Measurements from ENCODE around the gene GALNT14.
A peak's percentile ranks its signal among the peaks of the same experiment; 100 is the strongest.

GALNT14 gene

GRCh38 chr2:31008561-31009114, 129.6 kb downstream of the GALNT14 start:
- H3K4me1 ChIP-seq (ENCODE audit: control insufficient read depth, insufficient read depth, low read length), result peaks cover 3% of the 10 kb centered on the region; the same call in 1 of the 2 replicates
- CTCF ChIA-PET, result no interaction called here
- H3K27ac ChIP-seq (ENCODE audit: extremely low read depth, low read depth, low read length), result no peak overlapping the region
- no peaks in the 10 kb centered on the region for H3K9me3 ChIP-seq (ENCODE audit: control insufficient read depth, insufficient read depth, low read depth, low read length)
- H3K4me3 ChIP-seq (ENCODE audit: low read depth, low read length), result no peak overlapping the region
- no peaks in the 10 kb centered on the region for H3K36me3 ChIP-seq (ENCODE audit: control insufficient read depth in 2 of 2, insufficient read depth in 1 of 2, low read length in 2 of 2)
- POLR2A ChIA-PET, result no interaction called here
- no peak for TF ChIP-seq SALL2 (tag by site-specific recombination; IDR thresholded peaks at IDR 0.05; ENCODE audit: borderline replicate concordance)
- TF ChIP-seq ZSCAN30 (tag by site-specific recombination; IDR thresholded peaks at IDR 0.05), result peak; percentile 51; the same call in 1 of the 2 replicates
- peak; percentile 85 for TF ChIP-seq ZBTB17 (tag by site-specific recombination; IDR thresholded peaks at IDR 0.05)
- TF ChIP-seq SP7 (tag by site-specific recombination; IDR thresholded peaks at IDR 0.05), result peak; percentile 100
- TF ChIP-seq ZNF768 (tag by site-specific recombination; IDR thresholded peaks at IDR 0.05), result no peak
- no peak for TF ChIP-seq ZNF148 (tag by site-specific recombination; IDR thresholded peaks at IDR 0.05; ENCODE audit: borderline replicate concordance)
- no peak for TF ChIP-seq ZNF404 (tag by site-specific recombination; IDR thresholded peaks at IDR 0.05)
- no peak for TF ChIP-seq ZNF138 (tag by site-specific recombination; IDR thresholded peaks at IDR 0.05; ENCODE audit: borderline replicate concordance)
- 0 out of 2 replicates have a peak, but pooled peaks have one; percentile 20 for TF ChIP-seq ZNF76 (tag by site-specific recombination; IDR thresholded peaks at IDR 0.05; ENCODE audit: borderline replicate concordance, low read depth)
- no peak for TF ChIP-seq KLF1 (tag by site-specific recombination; IDR thresholded peaks at IDR 0.05)
- peak; percentile 100 for TF ChIP-seq ZIC2 (tag by site-specific recombination; IDR thresholded peaks at IDR 0.05)
- no peak for TF ChIP-seq ZNF23 (tag by site-specific recombination; IDR thresholded peaks at IDR 0.05; ENCODE audit: borderline replicate concordance)
- peak; percentile 31; the same call in 1 of the 2 replicates for TF ChIP-seq ZNF146 (tag by site-specific recombination; IDR thresholded peaks at IDR 0.05)
- no peak for TF ChIP-seq ZSCAN16 (tag by site-specific recombination; IDR thresholded peaks at IDR 0.05)
- TF ChIP-seq SP3 (tag by site-specific recombination; IDR thresholded peaks at IDR 0.05), result no peak
- peak; percentile 44 for TF ChIP-seq GLIS2 (tag by site-specific recombination; IDR thresholded peaks at IDR 0.05)
- TF ChIP-seq KLF16 (tag by site-specific recombination; IDR thresholded peaks at IDR 0.05), result peak; percentile 78
- no peak for TF ChIP-seq MZF1 (tag by site-specific recombination; IDR thresholded peaks at IDR 0.05; ENCODE audit: borderline replicate concordance)
- no peak for TF ChIP-seq PRDM10 (tag by site-specific recombination; IDR thresholded peaks at IDR 0.05)
- TF ChIP-seq GLI2 (tag by site-specific recombination; IDR thresholded peaks at IDR 0.05; ENCODE audit: borderline replicate concordance, low read depth), result peak; percentile 99
- no peak for TF ChIP-seq ZNF707 (tag by site-specific recombination; IDR thresholded peaks at IDR 0.05)
- peak; percentile 55 for TF ChIP-seq ZXDB (tag by site-specific recombination; IDR thresholded peaks at IDR 0.05)
- no peak for TF ChIP-seq ZNF132 (tag by site-specific recombination; IDR thresholded peaks at IDR 0.05; ENCODE audit: borderline replicate concordance)
- no peak for TF ChIP-seq HOXA7 (CRISPR knock-in tag; IDR thresholded peaks at IDR 0.05; ENCODE audit: borderline replicate concordance)
- TF ChIP-seq ZNF571 (tag by site-specific recombination; IDR thresholded peaks at IDR 0.05), result no peak
- TF ChIP-seq ZBTB10 (tag by site-specific recombination; IDR thresholded peaks at IDR 0.05), result no peak
- no peak for TF ChIP-seq YY2 (tag by site-specific recombination; IDR thresholded peaks at IDR 0.05)
- no peak for TF ChIP-seq ZBTB21 (tag by site-specific recombination; IDR thresholded peaks at IDR 0.05)
- peak; percentile 93 for TF ChIP-seq IKZF3 (tag by site-specific recombination; IDR thresholded peaks at IDR 0.05)
- TF ChIP-seq SCRT1 (tag by site-specific recombination; IDR thresholded peaks at IDR 0.05; ENCODE audit: borderline replicate concordance), result no peak
- TF ChIP-seq ZNF19 (tag by site-specific recombination; IDR thresholded peaks at IDR 0.05; ENCODE audit: low read depth), result no peak
- no peak for TF ChIP-seq KLF8 (tag by site-specific recombination; IDR thresholded peaks at IDR 0.05)
